GM12891 (cell line): ENCODE results near the gene BCL2L14.

Experiments used
- POLR2A ChIP-seq: IDR thresholded peaks from 2 replicates; pipeline ENCODE4 v1.6.1; 2011; ENCODE audit warnings: low read depth, low read length, control low read depth
- POLR2AphosphoS5 ChIP-seq: IDR thresholded peaks from 2 replicates; pipeline ENCODE4 v1.6.1; 2011; ENCODE audit warnings: low read depth, low read length, control low read depth
- TAF1 ChIP-seq: IDR thresholded peaks from 2 replicates; pipeline ENCODE4 v1.6.1; 2011; ENCODE audit warnings: low read depth, low read length, control low read depth

DNA sequence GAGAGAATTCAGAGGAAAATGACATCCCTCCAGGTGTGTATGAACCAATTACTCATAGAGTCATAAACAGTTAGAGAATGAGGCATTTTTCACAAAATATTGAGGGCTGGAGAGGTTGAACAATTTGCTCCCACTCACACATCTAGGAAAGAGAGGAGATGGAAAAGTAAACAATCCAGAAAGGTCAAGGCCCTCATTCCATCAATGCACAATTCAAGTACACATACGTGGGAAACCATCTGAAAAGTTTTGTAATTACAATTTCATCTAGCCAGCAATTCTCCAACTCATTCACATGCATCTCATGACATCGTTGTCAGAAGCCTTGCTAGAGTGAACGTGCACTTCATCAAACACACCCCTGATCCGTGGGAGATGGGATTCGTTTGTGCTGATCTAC is 15.7 kb upstream of the BCL2L14 start:
- TF ChIP-seq TAF1 (no peak), POLR2AphosphoS5 (no peak), POLR2A (no peak)
